ENCODE results near the gene VEPH1. TPM values are rescaled to one million over a fixed set of nuclear protein-coding genes. Genes with fewer than 3 reads are reported as not detected.

VEPH1 gene
- total RNA-seq, 2 donors from 2014 or later, result 11.8 to 17.1 TPM

- Histone ChIP-seq H3K4me1 (ENCODE audit: control insufficient read depth, insufficient read depth, low read length) (no peaks in the 10 kb centered on the region), H3K27ac (ENCODE audit: low read depth, low read length) (no peak overlapping the region), H3K27me3 (ENCODE audit: control insufficient read depth, insufficient read depth, low read length, poor library complexity, severe bottlenecking) (no peaks in the 10 kb centered on the region), H3K9me3 (ENCODE audit: control insufficient read depth, low read length) (no peaks in the 10 kb centered on the region), H3K36me3 (ENCODE audit: control insufficient read depth, insufficient read depth, low read length) (no peaks in the 10 kb centered on the region), H3K4me3 (ENCODE audit: low read length) (no peak overlapping the region), H3K9ac (ENCODE audit: extremely low read depth, low read length, poor library complexity, severe bottlenecking) (no peak overlapping the region)
- DNase-seq, result no peak
- TF ChIP-seq CTCF (conservative IDR thresholded peaks at IDR 0.05), result no peak
- no peak overlapping the region for H3K4me3 Mint-ChIP-seq
- WGBS, 2 experiments (ENCODE audit: insufficient coverage in 1 of 2, insufficient read length in 1 of 2), result 0 to 48% methylated on average over 1 to 2 of the region's 2 CpGs
- peaks cover 4% of the 10 kb centered on the region for H3K4me1 Mint-ChIP-seq
- H3K36me3 Mint-ChIP-seq (ENCODE audit: low read depth), result no peaks in the 10 kb centered on the region
- H3K27me3 Mint-ChIP-seq (ENCODE audit: insufficient read depth), result no peaks in the 10 kb centered on the region
- H3K27ac Mint-ChIP-seq, result no peak overlapping the region
- H3K9me3 Mint-ChIP-seq, result no peaks in the 10 kb centered on the region
Observed at GRCh38 chr3:157333551-157333991, 169.6 kb downstream of the VEPH1 start.

DNA sequence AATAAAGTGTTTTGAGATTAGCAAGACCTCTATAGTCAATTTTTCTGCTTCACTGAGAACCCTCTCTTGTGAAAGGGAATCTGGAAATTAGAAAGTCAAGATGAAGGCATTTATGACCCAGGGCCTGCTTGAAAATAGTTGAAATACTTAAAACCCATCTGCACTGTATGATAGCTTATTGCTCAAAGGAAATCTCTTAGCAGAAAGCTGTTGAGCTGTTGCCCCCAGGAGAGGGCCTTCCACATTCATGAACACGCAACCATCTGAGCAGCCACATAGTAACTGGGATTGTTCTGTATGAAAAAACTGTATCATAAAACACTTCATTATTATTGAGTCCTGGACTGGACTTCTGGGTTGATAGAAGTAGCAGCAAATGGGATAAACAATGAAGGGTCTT lies 173.0 kb downstream of the VEPH1 start:
- H3K27me3 Mint-ChIP-seq (ENCODE audit: insufficient read depth), result no peaks in the 10 kb centered on the region
- no peaks in the 10 kb centered on the region for H3K36me3 Mint-ChIP-seq (ENCODE audit: low read depth)
- Histone ChIP-seq H3K9me3 (ENCODE audit: control insufficient read depth, low read length) (no peaks in the 10 kb centered on the region), H3K27me3 (ENCODE audit: control insufficient read depth, insufficient read depth, low read length, poor library complexity, severe bottlenecking) (no peaks in the 10 kb centered on the region), H3K9ac (ENCODE audit: extremely low read depth, low read length, poor library complexity, severe bottlenecking) (no peak overlapping the region), H3K27ac (ENCODE audit: low read depth, low read length) (no peak overlapping the region), H3K36me3 (ENCODE audit: control insufficient read depth, insufficient read depth, low read length) (no peaks in the 10 kb centered on the region), H3K4me1 (ENCODE audit: control insufficient read depth, insufficient read depth, low read length) (no peaks in the 10 kb centered on the region), H3K4me3 (ENCODE audit: low read length) (no peak overlapping the region)
- no peaks in the 10 kb centered on the region for H3K9me3 Mint-ChIP-seq
- no peak overlapping the region for H3K27ac Mint-ChIP-seq
- WGBS, 2 experiments (ENCODE audit: insufficient coverage in 1 of 2, insufficient read length in 1 of 2), result 100% methylated on average over 1 of the region's 1 CpG; no CpG with 5 or more reads in 1 of the 2 experiments
- no peak for DNase-seq
- H3K4me3 Mint-ChIP-seq, result no peak overlapping the region
- peaks cover 1% of the 10 kb centered on the region for H3K4me1 Mint-ChIP-seq
- TF ChIP-seq CTCF (conservative IDR thresholded peaks at IDR 0.05), result no peak

DNA sequence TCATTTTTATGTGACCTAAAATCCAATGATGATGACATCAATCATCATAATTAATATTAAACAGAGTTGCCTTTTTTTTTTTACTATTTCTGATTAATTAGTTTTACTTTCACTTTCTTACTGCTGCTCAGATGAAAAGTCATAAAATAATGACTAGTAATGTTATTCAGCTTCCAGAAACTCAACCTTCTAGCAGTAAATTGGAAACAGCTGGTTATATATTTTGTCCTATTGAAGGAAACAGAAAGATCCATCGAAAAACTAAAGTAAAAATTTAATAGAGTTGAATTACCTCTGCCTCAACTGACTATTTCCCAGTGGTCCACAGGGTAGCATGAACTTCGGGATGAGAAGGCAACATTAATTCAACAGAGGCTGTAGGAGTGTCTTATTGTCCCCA lies 173.7 kb downstream of the VEPH1 start:
- Histone ChIP-seq H3K27me3 (ENCODE audit: control insufficient read depth, insufficient read depth, low read length, poor library complexity, severe bottlenecking) (no peaks in the 10 kb centered on the region), H3K27ac (ENCODE audit: low read depth, low read length) (no peak overlapping the region), H3K4me3 (ENCODE audit: low read length) (no peak overlapping the region), H3K36me3 (ENCODE audit: control insufficient read depth, insufficient read depth, low read length) (no peaks in the 10 kb centered on the region), H3K9me3 (ENCODE audit: control insufficient read depth, low read length) (no peaks in the 10 kb centered on the region), H3K4me1 (ENCODE audit: control insufficient read depth, insufficient read depth, low read length) (no peaks in the 10 kb centered on the region), H3K9ac (ENCODE audit: extremely low read depth, low read length, poor library complexity, severe bottlenecking) (no peak overlapping the region)
- Mint-ChIP-seq H3K36me3 (ENCODE audit: low read depth) (no peaks in the 10 kb centered on the region), H3K4me3 (no peak overlapping the region), H3K9me3 (no peaks in the 10 kb centered on the region), H3K27me3 (ENCODE audit: insufficient read depth) (no peaks in the 10 kb centered on the region), H3K27ac (no peak overlapping the region), H3K4me1 (no peaks in the 10 kb centered on the region)
- no peak for DNase-seq
- 87 to 95% methylated on average over 2 of the region's 2 CpGs for WGBS, 2 experiments (ENCODE audit: insufficient coverage in 1 of 2, insufficient read length in 1 of 2)
- TF ChIP-seq CTCF (conservative IDR thresholded peaks at IDR 0.05), result no peak
